HepG2 (cell line): ENCODE results near the gene MMP17. TPM values are rescaled to one million over a fixed set of nuclear protein-coding genes. Genes with fewer than 3 reads are reported as not detected.

ENCODE experiments used
- AGO1 ChIP-seq: fragments of 200-400 bp; formaldehyde crosslinking; IDR thresholded peaks from 2 replicates; pipeline ENCODE4 v1.6.1; 2017; ENCODE audit warnings: mild to moderate bottlenecking, low read depth, low read length, moderate library complexity; ENCODE audit not compliant: poor library complexity, severe bottlenecking
- ARNT2 ChIP-seq: sonication (generic); formaldehyde crosslinking; IDR thresholded peaks from 2 replicates; pipeline ENCODE4 v1.8.0; 2022; ENCODE audit warnings: mild to moderate bottlenecking, low read depth, missing genetic modification reagents, moderate library complexity
- FOXM1 ChIP-seq: sonication (generic); formaldehyde crosslinking; IDR thresholded peaks from 2 replicates; pipeline ENCODE4 v1.5.0; 2020; ENCODE audit warnings: missing genetic modification reagents
- GABPA ChIP-seq, 2 experiments: IDR thresholded peaks; 2 replicates each; pipeline ENCODE4 v1.6.1; 2011 to 2016; ENCODE audit warnings: low read depth in 2 of 2, low read length in 1 of 2, missing biosample characterization in 1 of 2, missing genetic modification characterization in 1 of 2
- LCORL ChIP-seq, 2 experiments: fragments of 450-650 bp in 1 of 2; sonication (generic) in 1 of 2; formaldehyde crosslinking in 1 of 2; IDR thresholded peaks; 2 replicates each; pipeline versions ENCODE4 v1.5.0 to v1.6.1; 2017 to 2020; ENCODE audit warnings: antibody characterized with exemption in 1 of 2, missing genetic modification reagents in 1 of 2
- MAFG ChIP-seq: sonication (generic); formaldehyde crosslinking; IDR thresholded peaks from 2 replicates; pipeline ENCODE4 v1.5.1; 2020; ENCODE audit warnings: mild to moderate bottlenecking, missing genetic modification reagents
- MED1 ChIP-seq: sonication (generic); formaldehyde crosslinking; IDR thresholded peaks from 2 replicates; pipeline ENCODE4 v1.4.0; 2020; ENCODE audit warnings: missing genetic modification reagents
- NCOA1 ChIP-seq: sonication (generic); formaldehyde crosslinking; IDR thresholded peaks from 2 replicates; pipeline ENCODE4 v1.9.0; 2021; ENCODE audit warnings: missing genetic modification reagents
- NCOA5 ChIP-seq: sonication (generic); formaldehyde crosslinking; IDR thresholded peaks from 2 replicates; pipeline ENCODE4 v1.4.0; 2020; ENCODE audit warnings: missing genetic modification reagents
- NFIC ChIP-seq: IDR thresholded peaks from 2 replicates; pipeline ENCODE4 v1.6.1; 2012; ENCODE audit warnings: mild to moderate bottlenecking, low read length, inconsistent platforms
- TBX2 ChIP-seq: sonication (generic); formaldehyde crosslinking; IDR thresholded peaks from 2 replicates; pipeline ENCODE4 v1.5.0; 2020; ENCODE audit warnings: missing genetic modification reagents, mild to moderate bottlenecking, borderline replicate concordance
- ZFP41 ChIP-seq: sonication (generic); formaldehyde crosslinking; IDR thresholded peaks from 2 replicates; pipeline ENCODE4 v1.4.0; 2020; ENCODE audit warnings: mild to moderate bottlenecking, missing genetic modification reagents, borderline replicate concordance
- ZNF276 ChIP-seq: sonication (generic); formaldehyde crosslinking; IDR thresholded peaks from 2 replicates; pipeline ENCODE4 v1.4.0; 2020; ENCODE audit warnings: mild to moderate bottlenecking, low read depth, missing genetic modification reagents
- ZNF335 ChIP-seq: sonication (generic); formaldehyde crosslinking; IDR thresholded peaks from 2 replicates; pipeline ENCODE4 v1.4.0; 2020; ENCODE audit warnings: missing genetic modification reagents
- ZNF580 ChIP-seq: IDR thresholded peaks from 2 replicates; pipeline ENCODE4 v1.6.1; 2016; ENCODE audit warnings: low read depth, borderline replicate concordance
- ZNF720 ChIP-seq: sonication (generic); formaldehyde crosslinking; IDR thresholded peaks from 2 replicates; pipeline ENCODE4 v1.4.0; 2020; ENCODE audit warnings: missing genetic modification reagents
- ZNF777 ChIP-seq: sonication (generic); formaldehyde crosslinking; IDR thresholded peaks from 2 replicates; pipeline ENCODE4 v1.4.0; 2020; ENCODE audit warnings: missing genetic modification reagents
- ZSCAN9 ChIP-seq: IDR thresholded peaks from 2 replicates; pipeline ENCODE4 v1.6.1; 2016; ENCODE audit warnings: borderline replicate concordance
- polyA plus RNA-seq, 8 experiments: library from polyadenylated mRNA; depleted of rRNA in 3 of 8; stranded (reverse) in 7 of 8; unstranded in 1 of 8; fragments of >200 nt; fragmentation: Illumina TruSeq in 4 of 8; extraction: Trizol in 4 of 8; gene quantifications; 2 replicates each; pipeline versions ENCODE4 v1.2.1 to v1.2.3, GENCODE V29; 2011 to 2016; ENCODE audit warnings: low read depth in 4 of 8, missing spikeins in 1 of 8, mixed read lengths in 1 of 8; ENCODE audit not compliant: insufficient read depth in 1 of 8
- total RNA-seq, 5 experiments: library from RNA; depleted of rRNA; stranded (reverse); fragments of >200 nt; fragmentation: Illumina TruSeq; extraction: Trizol; gene quantifications; 2 replicates each; pipeline ENCODE4 v1.2.3, GENCODE V29; 2016; ENCODE audit warnings: low read depth in 1 of 5
- TF ChIP-seq, protein P1 (sequence below): sonication (generic); formaldehyde crosslinking; IDR thresholded peaks from 2 replicates; pipeline ENCODE4 v1.5.0; 2020; ENCODE audit warnings: mild to moderate bottlenecking, low read depth, missing genetic modification reagents, borderline replicate concordance
- TF ChIP-seq, protein P2 (sequence below): IDR thresholded peaks from 2 replicates; pipeline ENCODE4 v1.6.1; 2016; ENCODE audit warnings: mild to moderate bottlenecking
- TF ChIP-seq, protein P3 (sequence below): sonication (generic); formaldehyde crosslinking; IDR thresholded peaks from 2 replicates; pipeline ENCODE4 v1.4.0; 2020; ENCODE audit warnings: missing genetic modification reagents, borderline replicate concordance

The MMP17 gene
- total and polyA plus RNA-seq, 2 of the 13 experiments (the other 11 are each of a cell fraction or from before 2014, with no cell fraction given), result 0.55 to 0.80 TPM

DNA sequence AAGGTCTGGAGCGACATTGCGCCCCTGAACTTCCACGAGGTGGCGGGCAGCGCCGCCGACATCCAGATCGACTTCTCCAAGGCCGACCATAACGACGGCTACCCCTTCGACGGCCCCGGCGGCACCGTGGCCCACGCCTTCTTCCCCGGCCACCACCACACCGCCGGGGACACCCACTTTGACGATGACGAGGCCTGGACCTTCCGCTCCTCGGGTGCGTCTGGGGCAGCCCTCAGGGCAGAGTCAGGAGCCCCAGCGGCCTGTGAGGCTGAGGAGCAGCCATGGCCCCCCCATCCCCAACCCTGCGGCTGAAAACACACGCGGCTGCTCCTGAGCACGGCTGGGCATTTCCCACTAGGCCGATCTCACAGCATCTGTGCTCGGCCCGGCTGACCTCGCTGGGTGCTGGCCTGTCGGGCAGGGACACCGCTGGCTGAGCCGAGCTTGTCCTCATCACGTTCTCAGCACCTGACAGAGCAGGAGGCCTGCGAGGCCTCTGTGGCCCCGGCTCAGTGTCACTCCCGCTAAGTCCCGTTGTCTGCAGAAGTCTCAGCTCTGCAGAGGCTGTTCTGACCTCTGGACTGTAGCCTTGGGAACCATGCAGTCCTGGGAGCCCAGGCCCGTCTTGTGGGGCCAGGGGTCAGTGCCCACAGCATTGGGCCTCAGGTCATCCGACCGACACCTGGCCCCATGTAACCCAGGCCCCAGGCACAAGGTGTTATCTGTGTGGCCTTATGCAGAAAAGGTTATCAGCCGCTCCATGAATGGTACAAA lies 12.6 kb downstream of the MMP17 start (continued):
- 0 out of 2 replicates have a peak, but pooled peaks have one; percentile 50 for TF ChIP-seq ZNF580
- TF ChIP-seq, protein P1, sequence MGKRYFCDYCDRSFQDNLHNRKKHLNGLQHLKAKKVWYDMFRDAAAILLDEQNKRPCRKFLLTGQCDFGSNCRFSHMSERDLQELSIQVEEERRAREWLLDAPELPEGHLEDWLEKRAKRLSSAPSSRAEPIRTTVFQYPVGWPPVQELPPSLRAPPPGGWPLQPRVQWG (CRISPR knock-in tag), result no peak
- TF ChIP-seq, protein P2, sequence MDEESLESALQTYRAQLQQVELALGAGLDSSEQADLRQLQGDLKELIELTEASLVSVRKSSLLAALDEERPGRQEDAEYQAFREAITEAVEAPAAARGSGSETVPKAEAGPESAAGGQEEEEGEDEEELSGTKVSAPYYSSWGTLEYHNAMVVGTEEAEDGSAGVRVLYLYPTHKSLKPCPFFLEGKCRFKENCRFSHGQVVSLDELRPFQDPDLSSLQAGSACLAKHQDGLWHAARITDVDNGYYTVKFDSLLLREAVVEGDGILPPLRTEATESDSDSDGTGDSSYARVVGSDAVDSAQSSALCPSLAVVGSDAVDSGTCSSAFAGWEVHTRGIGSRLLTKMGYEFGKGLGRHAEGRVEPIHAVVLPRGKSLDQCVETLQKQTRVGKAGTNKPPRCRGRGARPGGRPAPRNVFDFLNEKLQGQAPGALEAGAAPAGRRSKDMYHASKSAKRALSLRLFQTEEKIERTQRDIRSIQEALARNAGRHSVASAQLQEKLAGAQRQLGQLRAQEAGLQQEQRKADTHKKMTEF (CRISPR knock-in tag), result peak; percentile 54; the same call in 1 of the 2 replicates
- no peak for TF ChIP-seq AGO1
- 0 out of 2 replicates have a peak, but pooled peaks have one; percentile 60 for TF ChIP-seq TBX2 (CRISPR knock-in tag)
- TF ChIP-seq MAFG, result no peak
- no peak for TF ChIP-seq GABPA (IDR thresholded peaks at IDR 0.05; ENCODE audit: low read depth, low read length)
- TF ChIP-seq GABPA (CRISPR knock-in tag; IDR thresholded peaks at IDR 0.05; ENCODE audit: low read depth), result no peak
- no peak for TF ChIP-seq ZNF777
- 0 out of 2 replicates have a peak, but pooled peaks have one; percentile 31 for TF ChIP-seq ARNT2
- TF ChIP-seq ZNF335 (CRISPR knock-in tag), result 0 out of 2 replicates have a peak, but pooled peaks have one; percentile 48
- peak; percentile 89; the same call in 1 of the 2 replicates for TF ChIP-seq ZNF276 (CRISPR knock-in tag)
- TF ChIP-seq FOXM1 (CRISPR knock-in tag), result no peak
- TF ChIP-seq ZFP41 (CRISPR knock-in tag), result no peak
- TF ChIP-seq MED1, result peak; percentile 70
- TF ChIP-seq LCORL (IDR thresholded peaks at IDR 0.05), result no peak
- peak; percentile 38; the same call in 1 of the 2 replicates for TF ChIP-seq LCORL (CRISPR knock-in tag; IDR thresholded peaks at IDR 0.05)
- TF ChIP-seq ZSCAN9, result peak; percentile 55; the same call in 1 of the 2 replicates
- no peak for TF ChIP-seq NFIC
- TF ChIP-seq, protein P3, sequence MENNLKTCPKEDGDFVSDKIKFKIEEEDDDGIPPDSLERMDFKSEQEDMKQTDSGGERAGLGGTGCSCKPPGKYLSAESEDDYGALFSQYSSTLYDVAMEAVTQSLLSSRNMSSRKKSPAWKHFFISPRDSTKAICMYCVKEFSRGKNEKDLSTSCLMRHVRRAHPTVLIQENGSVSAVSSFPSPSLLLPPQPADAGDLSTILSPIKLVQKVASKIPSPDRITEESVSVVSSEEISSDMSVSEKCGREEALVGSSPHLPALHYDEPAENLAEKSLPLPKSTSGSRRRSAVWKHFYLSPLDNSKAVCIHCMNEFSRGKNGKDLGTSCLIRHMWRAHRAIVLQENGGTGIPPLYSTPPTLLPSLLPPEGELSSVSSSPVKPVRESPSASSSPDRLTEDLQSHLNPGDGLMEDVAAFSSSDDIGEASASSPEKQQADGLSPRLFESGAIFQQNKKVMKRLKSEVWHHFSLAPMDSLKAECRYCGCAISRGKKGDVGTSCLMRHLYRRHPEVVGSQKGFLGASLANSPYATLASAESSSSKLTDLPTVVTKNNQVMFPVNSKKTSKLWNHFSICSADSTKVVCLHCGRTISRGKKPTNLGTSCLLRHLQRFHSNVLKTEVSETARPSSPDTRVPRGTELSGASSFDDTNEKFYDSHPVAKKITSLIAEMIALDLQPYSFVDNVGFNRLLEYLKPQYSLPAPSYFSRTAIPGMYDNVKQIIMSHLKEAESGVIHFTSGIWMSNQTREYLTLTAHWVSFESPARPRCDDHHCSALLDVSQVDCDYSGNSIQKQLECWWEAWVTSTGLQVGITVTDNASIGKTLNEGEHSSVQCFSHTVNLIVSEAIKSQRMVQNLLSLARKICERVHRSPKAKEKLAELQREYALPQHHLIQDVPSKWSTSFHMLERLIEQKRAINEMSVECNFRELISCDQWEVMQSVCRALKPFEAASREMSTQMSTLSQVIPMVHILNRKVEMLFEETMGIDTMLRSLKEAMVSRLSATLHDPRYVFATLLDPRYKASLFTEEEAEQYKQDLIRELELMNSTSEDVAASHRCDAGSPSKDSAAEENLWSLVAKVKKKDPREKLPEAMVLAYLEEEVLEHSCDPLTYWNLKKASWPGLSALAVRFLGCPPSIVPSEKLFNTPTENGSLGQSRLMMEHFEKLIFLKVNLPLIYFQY (CRISPR knock-in tag), result peak; percentile 67; the same call in 1 of the 2 replicates
- TF ChIP-seq ZNF720 (CRISPR knock-in tag), result no peak
- TF ChIP-seq NCOA1 (CRISPR knock-in tag), result peak; percentile 58; the same call in 1 of the 2 replicates
- no peak for TF ChIP-seq NCOA5 (CRISPR knock-in tag)
